Esophagus muscularis mucosa (tissue), 4 donors: ENCODE data around the gene CAPN8. TPM values are rescaled to one million over a fixed set of nuclear protein-coding genes. Genes with fewer than 3 reads are reported as not detected.

Experiments
- DNase-seq: peaks from one replicate; pipeline ENCODE4 v3.0.0-alpha.2; 2017; ENCODE audit errors: extremely low spot score
- H3K27ac ChIP-seq, 4 donors: fragments of 200-600 bp; sonication (generic); replicated peaks in 1 of 4; 1 replicate in 3 of 4; 2 replicates in 1 of 4; pipeline ENCODE4 v1.5.1; 2016 to 2019; ENCODE audit warnings: mild to moderate bottlenecking in 1 of 4
- H3K27me3 ChIP-seq, 4 donors: fragments of 200-600 bp; sonication (generic); one replicate each; pipeline versions ENCODE4 v1.5.1 to v1.6.0; 2016 to 2019
- H3K36me3 ChIP-seq, 4 donors: fragments of 200-600 bp; sonication (generic); one replicate each; pipeline ENCODE4 v1.5.1; 2016 to 2019
- H3K4me1 ChIP-seq, 4 donors: fragments of 200-600 bp; sonication (generic); one replicate each; pipeline ENCODE4 v1.5.1; 2016 to 2019
- H3K4me3 ChIP-seq, 4 donors: fragments of 200-600 bp; sonication (generic); 1 replicate in 2 of 4; 2 replicates in 2 of 4; pipeline ENCODE4 v1.5.1; 2016 to 2019; ENCODE audit warnings: mild to moderate bottlenecking in 4 of 4, moderate library complexity in 1 of 4
- H3K9me3 ChIP-seq, 4 donors: fragments of 200-600 bp; sonication (generic); 1 replicate in 3 of 4; 2 replicates in 1 of 4; pipeline ENCODE4 v1.5.1; 2016 to 2019
- EP300 ChIP-seq: sonication (generic); formaldehyde crosslinking; IDR thresholded peaks from one replicate; pipeline ENCODE4 v1.6.1; 2017; ENCODE audit warnings: antibody characterized with exemption
- POLR2A ChIP-seq: fragments of 450-650 bp; IDR thresholded peaks from one replicate; pipeline ENCODE4 v1.6.1; 2017; ENCODE audit warnings: antibody characterized with exemption, moderate library complexity, mild to moderate bottlenecking, low read depth
- POLR2AphosphoS5 ChIP-seq, 2 donors: sonication (generic); formaldehyde crosslinking; IDR thresholded peaks; one replicate each; pipeline ENCODE4 v1.6.1; 2017; ENCODE audit warnings: antibody characterized with exemption in 2 of 2
- WGBS: methylation state at CpG from one replicate; pipeline ENCODE4 v1.1.5; 2018; 5-methylcytosine and 5-hydroxymethylcytosine counted together
- intact Hi-C: fragments of 100-400 bp; cut with DNase I; formaldehyde crosslinking; loops from one replicate; pipeline ENCODE4 v1.15.1; 2023
- total RNA-seq, 4 donors: library from RNA; depleted of rRNA; stranded (reverse); fragments of >200 nt; gene quantifications; one replicate each; pipeline versions ENCODE4 v1.1.0 to v1.2.1, GENCODE V29; 2016
- TF ChIP-seq, protein P1 (sequence below), 3 experiments: fragments of 200-600 bp in 2 of 3; fragments of 450-650 bp in 1 of 3; sonication (generic) in 2 of 3; IDR thresholded peaks; one replicate each; pipeline ENCODE4 v1.5.1; 2017 to 2019; ENCODE audit warnings: antibody characterized with exemption in 3 of 3, mild to moderate bottlenecking in 2 of 3, moderate library complexity in 1 of 3

Gene CAPN8
- total RNA-seq, 4 donors from 2014 or later, result 1.0 TPM; not detected in 3

DNA sequence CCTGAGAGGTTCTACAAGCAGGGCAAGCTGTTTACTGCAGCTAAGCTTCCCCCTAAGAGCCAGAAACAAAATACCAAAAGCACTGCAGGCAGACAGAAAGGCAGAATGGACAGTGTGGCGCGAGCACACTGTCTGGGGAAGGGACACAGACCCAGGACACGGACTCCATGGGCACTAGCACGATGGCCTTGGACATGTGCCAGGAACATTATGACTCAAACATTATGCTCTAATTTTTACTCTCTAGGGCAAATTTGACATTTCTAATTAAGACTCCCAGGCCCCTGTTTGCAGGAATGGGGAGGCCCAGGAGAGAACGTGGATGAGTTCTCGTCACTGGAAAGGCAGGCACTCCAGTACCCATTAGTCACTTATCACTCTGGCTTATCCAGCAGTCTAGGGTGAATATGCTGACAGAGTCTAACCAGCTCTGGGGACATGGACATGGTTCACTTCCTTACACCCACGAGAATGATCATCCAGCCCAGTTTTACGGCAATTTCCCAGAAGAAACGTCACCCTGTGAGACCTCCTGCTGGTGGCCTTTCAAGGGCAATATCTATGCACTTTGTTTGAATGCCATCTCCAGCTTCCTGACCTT lies 45.1 kb downstream of the CAPN8 start:
- H3K27ac ChIP-seq, result no peak overlapping the region
- no peaks in the 10 kb centered on the region for H3K36me3 ChIP-seq
- no peaks in the 10 kb centered on the region for H3K9me3 ChIP-seq
- 79% methylated on average over 9 of the region's 9 CpGs for WGBS
- intact Hi-C loops, result no loop called here
- H3K4me3 ChIP-seq, result no peak overlapping the region
- TF ChIP-seq, protein P1, sequence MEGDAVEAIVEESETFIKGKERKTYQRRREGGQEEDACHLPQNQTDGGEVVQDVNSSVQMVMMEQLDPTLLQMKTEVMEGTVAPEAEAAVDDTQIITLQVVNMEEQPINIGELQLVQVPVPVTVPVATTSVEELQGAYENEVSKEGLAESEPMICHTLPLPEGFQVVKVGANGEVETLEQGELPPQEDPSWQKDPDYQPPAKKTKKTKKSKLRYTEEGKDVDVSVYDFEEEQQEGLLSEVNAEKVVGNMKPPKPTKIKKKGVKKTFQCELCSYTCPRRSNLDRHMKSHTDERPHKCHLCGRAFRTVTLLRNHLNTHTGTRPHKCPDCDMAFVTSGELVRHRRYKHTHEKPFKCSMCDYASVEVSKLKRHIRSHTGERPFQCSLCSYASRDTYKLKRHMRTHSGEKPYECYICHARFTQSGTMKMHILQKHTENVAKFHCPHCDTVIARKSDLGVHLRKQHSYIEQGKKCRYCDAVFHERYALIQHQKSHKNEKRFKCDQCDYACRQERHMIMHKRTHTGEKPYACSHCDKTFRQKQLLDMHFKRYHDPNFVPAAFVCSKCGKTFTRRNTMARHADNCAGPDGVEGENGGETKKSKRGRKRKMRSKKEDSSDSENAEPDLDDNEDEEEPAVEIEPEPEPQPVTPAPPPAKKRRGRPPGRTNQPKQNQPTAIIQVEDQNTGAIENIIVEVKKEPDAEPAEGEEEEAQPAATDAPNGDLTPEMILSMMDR (IDR thresholded peaks at IDR 0.05), result no peak
- TF ChIP-seq POLR2A, result no peak
- TF ChIP-seq EP300, result no peak
- no peak for TF ChIP-seq POLR2AphosphoS5 (IDR thresholded peaks at IDR 0.05)
- H3K27me3 ChIP-seq, result no peaks in the 10 kb centered on the region
- DNase-seq, result no peak
- no peaks in the 10 kb centered on the region for H3K4me1 ChIP-seq

DNA sequence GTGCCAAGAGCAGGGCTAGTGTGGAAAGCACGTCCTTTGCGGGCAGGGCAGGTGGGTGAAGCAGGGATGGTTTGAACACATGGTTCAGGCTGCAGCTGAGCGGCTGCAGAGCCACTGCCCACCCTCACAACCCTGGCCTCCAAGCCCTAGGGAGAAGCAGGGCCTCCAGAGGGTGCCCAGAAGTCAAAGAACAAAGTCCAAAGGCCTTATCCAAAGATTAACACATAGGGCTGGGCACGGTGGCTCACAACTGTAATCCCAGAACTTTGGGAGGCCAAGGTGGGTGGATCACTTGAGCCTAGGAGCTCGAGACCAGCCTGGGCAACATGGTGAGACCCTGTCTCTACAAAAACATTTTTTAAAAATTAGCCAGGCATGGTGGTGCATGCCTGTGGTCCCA lies 46.8 kb downstream of the CAPN8 start:
- 82% methylated on average over 5 of the region's 5 CpGs for WGBS
- TF ChIP-seq POLR2A (no peak), EP300 (no peak), POLR2AphosphoS5 (IDR thresholded peaks at IDR 0.05) (no peak)
- TF ChIP-seq, protein P1 (IDR thresholded peaks at IDR 0.05), result no peak
- intact Hi-C loops, result no loop called here
- Histone ChIP-seq H3K9me3 (no peaks in the 10 kb centered on the region), H3K4me1 (no peaks in the 10 kb centered on the region), H3K27me3 (no peaks in the 10 kb centered on the region), H3K36me3 (no peaks in the 10 kb centered on the region), H3K4me3 (no peak overlapping the region), H3K27ac (no peak overlapping the region)
- no peak for DNase-seq

DNA sequence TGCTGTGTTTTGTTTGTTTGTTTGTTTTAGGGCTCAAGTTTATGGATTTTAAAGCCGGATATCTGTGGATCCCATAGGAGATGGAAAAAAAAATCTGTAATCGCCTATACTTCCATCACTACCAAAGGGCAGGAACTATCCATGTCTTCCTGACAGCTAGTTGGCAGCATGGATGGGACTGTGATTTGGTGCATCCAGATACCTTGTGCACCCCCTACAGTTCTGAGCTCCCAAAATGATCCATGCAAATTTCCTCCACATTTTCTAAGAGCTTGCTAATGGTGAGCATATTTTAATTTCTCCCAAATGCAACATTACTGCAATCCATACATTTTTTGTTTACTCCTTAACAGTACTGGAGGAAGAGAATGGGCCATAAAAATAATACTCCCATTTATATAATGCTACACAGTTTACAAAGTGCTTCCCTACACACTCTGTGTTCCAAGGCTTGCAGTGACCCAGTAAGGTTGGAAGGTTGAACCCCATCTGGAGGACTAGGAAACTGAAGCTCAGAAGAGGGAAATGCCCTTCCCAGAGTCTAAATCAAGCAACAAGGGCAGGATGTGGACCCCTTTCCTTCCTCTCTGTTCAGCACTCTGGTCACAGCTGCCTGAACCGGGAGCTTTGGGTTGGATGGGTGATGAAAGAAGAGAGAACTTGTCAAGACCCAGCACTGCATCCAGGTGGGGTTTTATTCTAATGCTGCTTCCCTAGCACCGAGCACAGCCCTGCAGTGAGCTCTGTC lies 48.0 kb downstream of the CAPN8 start:
- DNase-seq, result no peak
- intact Hi-C loops, result no loop called here
- Histone ChIP-seq H3K9me3 (no peaks in the 10 kb centered on the region), H3K36me3 (no peaks in the 10 kb centered on the region), H3K27ac (no peak overlapping the region), H3K4me1 (no peaks in the 10 kb centered on the region), H3K27me3 (no peaks in the 10 kb centered on the region), H3K4me3 (no peak overlapping the region)
- 54% methylated on average over 4 of the region's 4 CpGs for WGBS
- TF ChIP-seq POLR2A, result no peak
- TF ChIP-seq POLR2AphosphoS5 (IDR thresholded peaks at IDR 0.05), result no peak
- TF ChIP-seq, protein P1 (IDR thresholded peaks at IDR 0.05), result no peak
- TF ChIP-seq EP300, result no peak

DNA sequence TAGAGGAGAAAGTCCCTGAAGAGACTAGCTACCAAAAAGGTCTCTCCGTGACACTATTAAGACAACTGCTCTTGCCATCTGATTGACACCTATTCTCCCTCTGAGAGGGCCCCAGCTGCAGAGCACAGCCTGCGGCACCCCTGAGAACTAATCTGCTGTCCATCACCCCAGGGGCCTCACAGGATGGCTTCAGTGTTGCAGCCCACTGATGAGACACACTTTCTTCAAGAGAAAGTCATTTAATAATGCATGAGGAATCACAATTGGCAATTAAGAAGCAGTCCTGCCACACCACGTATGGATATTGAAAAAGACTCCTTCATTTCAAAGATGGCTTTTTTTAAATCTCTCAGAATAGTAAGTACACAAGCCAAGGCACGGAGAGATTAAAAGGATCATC lies 48.9 kb downstream of the CAPN8 start:
- Histone ChIP-seq H3K27me3 (no peaks in the 10 kb centered on the region), H3K9me3 (no peaks in the 10 kb centered on the region), H3K36me3 (no peaks in the 10 kb centered on the region), H3K4me1 (no peaks in the 10 kb centered on the region), H3K4me3 (no peak overlapping the region), H3K27ac (no peak overlapping the region)
- no peak for DNase-seq
- intact Hi-C loops, result no loop called here
- 86% methylated on average over 4 of the region's 4 CpGs for WGBS
- TF ChIP-seq EP300, result no peak
- TF ChIP-seq, protein P1 (IDR thresholded peaks at IDR 0.05), result no peak
- TF ChIP-seq POLR2A, result no peak
- TF ChIP-seq POLR2AphosphoS5 (IDR thresholded peaks at IDR 0.05), result no peak
